Body of pancreas (tissue), 4 donors: ENCODE data around the gene PEAK1. TPM values are rescaled to one million over a fixed set of nuclear protein-coding genes. Genes with fewer than 3 reads are reported as not detected.

Source experiments
- ATAC-seq: fragments of 150-250 bp; one replicate; pipeline ENCODE4 v1.9.1; 2016
- DNase-seq, 4 donors: peaks; one replicate each; pipeline ENCODE4 v3.0.0-alpha.2; 2019
- H3K27ac ChIP-seq, 4 donors: fragments of 200-600 bp; sonication (generic); 1 replicate in 3 of 4; 2 replicates in 1 of 4; pipeline versions ENCODE4 v1.5.1 to v1.6.1; 2016 to 2019; ENCODE audit warnings: mild to moderate bottlenecking in 1 of 4, mixed read lengths in 1 of 4, moderate library complexity in 1 of 4
- H3K27me3 ChIP-seq, 2 donors: fragments of 200-600 bp; sonication (generic); one replicate each; pipeline ENCODE4 v1.6.0; 2016; ENCODE audit warnings: mild to moderate bottlenecking in 1 of 2
- H3K36me3 ChIP-seq, 2 donors: fragments of 200-600 bp; sonication (generic); replicated peaks in 1 of 2; 2 replicates each; pipeline ENCODE4 v1.5.1; 2016; ENCODE audit warnings: low read depth in 2 of 2; ENCODE audit not compliant: insufficient read depth in 1 of 2
- H3K4me1 ChIP-seq: fragments of 200-600 bp; sonication (generic); one replicate; pipeline ENCODE4 v1.6.0; 2016
- H3K4me3 ChIP-seq, 2 donors: fragments of 200-600 bp; sonication (generic); 1 replicate in 1 of 2; 2 replicates in 1 of 2; pipeline ENCODE4 v1.5.1; 2016 to 2019
- H3K9me3 ChIP-seq, 3 donors: fragments of 200-600 bp; sonication (generic); 1 replicate in 2 of 3; 2 replicates in 1 of 3; pipeline ENCODE4 v1.5.1; 2016
- POLR2A ChIP-seq, 3 donors: fragments of 450-650 bp; IDR thresholded peaks; one replicate each; pipeline ENCODE4 v1.6.1; 2016; ENCODE audit warnings: antibody characterized with exemption in 3 of 3, mild to moderate bottlenecking in 2 of 3
- WGBS, 2 donors: methylation state at CpG; one replicate each; pipeline ENCODE4 v1.1.5; 2017; 5-methylcytosine and 5-hydroxymethylcytosine counted together
- intact Hi-C: fragments of 100-400 bp; cut with DNase I; formaldehyde crosslinking; loops from one replicate; pipeline ENCODE4 v1.15.1; 2023
- total RNA-seq, 2 donors: library from RNA; depleted of rRNA; stranded (reverse); fragments of >200 nt; gene quantifications; one replicate each; pipeline ENCODE4 v1.1.0, GENCODE V29; 2016
- TF ChIP-seq, protein P1 (sequence below), 7 experiments: fragments of 450-650 bp in 4 of 7; fragments of 200-600 bp in 3 of 7; sonication (generic) in 3 of 7; IDR thresholded peaks; one replicate each; pipeline ENCODE4 v1.5.1; 2016 to 2019; ENCODE audit warnings: antibody characterized with exemption in 7 of 7

The PEAK1 gene
- total RNA-seq, 2 donors from 2014 or later, result 12.5 to 13.2 TPM

DNA sequence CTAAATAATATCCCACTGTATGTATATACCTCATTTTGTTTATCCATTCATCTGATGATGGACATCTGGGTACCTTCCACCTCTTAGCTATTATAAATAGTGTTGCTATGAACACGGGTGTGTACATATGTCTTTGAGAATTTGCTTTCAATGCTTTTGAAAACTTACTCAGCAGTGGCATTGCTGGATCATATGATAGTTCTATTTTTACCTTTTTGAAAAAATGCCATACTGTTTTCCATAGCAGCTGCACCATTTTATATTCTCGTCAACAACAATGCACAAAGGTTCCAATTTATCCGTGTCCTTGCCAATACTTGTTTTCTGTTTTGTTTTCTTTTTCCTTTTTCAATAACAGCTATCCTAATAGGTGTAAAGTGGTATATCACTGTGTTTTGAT is 77.1 kb downstream of the PEAK1 start:
- Histone ChIP-seq H3K9me3 (peaks cover 0 to 3% (median 0%) of the 10 kb centered on the region in 3 donors), H3K36me3 (no peaks in the 10 kb centered on the region), H3K27ac (no peak overlapping the region), H3K27me3 (no peaks in the 10 kb centered on the region), H3K4me3 (no peak overlapping the region), H3K4me1 (peaks cover 7% of the 10 kb centered on the region)
- WGBS, 2 donors, result 76 to 82% methylated on average over 3 of the region's 3 CpGs
- TF ChIP-seq, protein P1, sequence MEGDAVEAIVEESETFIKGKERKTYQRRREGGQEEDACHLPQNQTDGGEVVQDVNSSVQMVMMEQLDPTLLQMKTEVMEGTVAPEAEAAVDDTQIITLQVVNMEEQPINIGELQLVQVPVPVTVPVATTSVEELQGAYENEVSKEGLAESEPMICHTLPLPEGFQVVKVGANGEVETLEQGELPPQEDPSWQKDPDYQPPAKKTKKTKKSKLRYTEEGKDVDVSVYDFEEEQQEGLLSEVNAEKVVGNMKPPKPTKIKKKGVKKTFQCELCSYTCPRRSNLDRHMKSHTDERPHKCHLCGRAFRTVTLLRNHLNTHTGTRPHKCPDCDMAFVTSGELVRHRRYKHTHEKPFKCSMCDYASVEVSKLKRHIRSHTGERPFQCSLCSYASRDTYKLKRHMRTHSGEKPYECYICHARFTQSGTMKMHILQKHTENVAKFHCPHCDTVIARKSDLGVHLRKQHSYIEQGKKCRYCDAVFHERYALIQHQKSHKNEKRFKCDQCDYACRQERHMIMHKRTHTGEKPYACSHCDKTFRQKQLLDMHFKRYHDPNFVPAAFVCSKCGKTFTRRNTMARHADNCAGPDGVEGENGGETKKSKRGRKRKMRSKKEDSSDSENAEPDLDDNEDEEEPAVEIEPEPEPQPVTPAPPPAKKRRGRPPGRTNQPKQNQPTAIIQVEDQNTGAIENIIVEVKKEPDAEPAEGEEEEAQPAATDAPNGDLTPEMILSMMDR (IDR thresholded peaks at IDR 0.05), result no peak
- no peak for TF ChIP-seq POLR2A (IDR thresholded peaks at IDR 0.05)
- intact Hi-C loops, result no loop called here
- ATAC-seq, result no peak
- DNase-seq, result no peak

DNA sequence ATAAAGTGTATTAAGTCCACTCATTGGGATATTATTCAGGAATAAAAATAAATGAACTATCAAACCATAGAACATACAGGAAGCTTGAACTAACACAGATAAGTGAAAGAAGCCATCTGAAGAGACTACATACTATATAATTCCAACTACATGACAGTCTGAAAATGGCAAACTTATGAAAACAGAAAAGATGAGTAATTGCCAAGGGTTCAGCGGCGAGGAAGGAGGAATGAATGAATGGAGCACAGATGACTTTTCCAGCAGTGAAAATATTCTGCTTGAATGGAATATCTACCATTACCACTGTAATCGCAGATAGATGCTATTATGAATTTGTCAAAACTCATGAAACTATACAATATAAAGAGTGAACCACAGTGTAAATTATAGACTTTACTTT is 79.7 kb downstream of the PEAK1 start:
- no peaks in the 10 kb centered on the region for H3K27me3 ChIP-seq
- no peaks in the 10 kb centered on the region for H3K36me3 ChIP-seq
- H3K27ac ChIP-seq, result no peak overlapping the region
- DNase-seq (no peak), ATAC-seq (no peak)
- H3K4me1 ChIP-seq, result no peaks in the 10 kb centered on the region
- WGBS, 2 donors, result 97 to 99% methylated on average over 3 of the region's 3 CpGs
- intact Hi-C loops, result no loop called here
- no peak overlapping the region for H3K4me3 ChIP-seq
- TF ChIP-seq, protein P1 (IDR thresholded peaks at IDR 0.05), result no peak
- no peak for TF ChIP-seq POLR2A (IDR thresholded peaks at IDR 0.05)
- no peaks in the 10 kb centered on the region for H3K9me3 ChIP-seq

DNA sequence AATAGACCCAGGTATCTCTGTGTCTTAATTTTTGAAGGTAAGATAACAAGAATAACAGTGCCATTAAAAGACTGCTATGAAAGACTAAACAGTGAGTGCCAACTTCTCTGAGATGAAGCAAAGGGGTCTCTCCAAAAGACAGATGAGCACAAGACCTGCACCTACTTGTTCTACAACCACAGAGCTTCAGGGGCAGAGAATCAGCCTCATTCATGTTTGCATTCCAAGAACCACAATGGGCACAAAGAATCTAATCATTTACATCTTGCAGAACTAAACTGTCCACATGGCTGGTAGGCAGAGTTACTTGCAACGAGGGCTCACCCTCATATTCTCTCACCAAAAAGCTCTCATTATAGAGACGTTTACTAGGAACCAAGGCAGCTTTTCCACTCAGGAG is 83.9 kb downstream of the PEAK1 start:
- no peak for ATAC-seq
- H3K27ac ChIP-seq, result no peak overlapping the region
- no peaks in the 10 kb centered on the region for H3K36me3 ChIP-seq
- no peak for DNase-seq
- no peaks in the 10 kb centered on the region for H3K27me3 ChIP-seq
- H3K4me1 ChIP-seq, result no peaks in the 10 kb centered on the region
- no peak overlapping the region for H3K4me3 ChIP-seq
- TF ChIP-seq, protein P1 (IDR thresholded peaks at IDR 0.05), result no peak
- no peak for TF ChIP-seq POLR2A (IDR thresholded peaks at IDR 0.05)
- intact Hi-C loops, result no loop called here
- no peaks in the 10 kb centered on the region for H3K9me3 ChIP-seq
- 95% methylated on average over 2 of the region's 2 CpGs for WGBS, 2 donors

DNA sequence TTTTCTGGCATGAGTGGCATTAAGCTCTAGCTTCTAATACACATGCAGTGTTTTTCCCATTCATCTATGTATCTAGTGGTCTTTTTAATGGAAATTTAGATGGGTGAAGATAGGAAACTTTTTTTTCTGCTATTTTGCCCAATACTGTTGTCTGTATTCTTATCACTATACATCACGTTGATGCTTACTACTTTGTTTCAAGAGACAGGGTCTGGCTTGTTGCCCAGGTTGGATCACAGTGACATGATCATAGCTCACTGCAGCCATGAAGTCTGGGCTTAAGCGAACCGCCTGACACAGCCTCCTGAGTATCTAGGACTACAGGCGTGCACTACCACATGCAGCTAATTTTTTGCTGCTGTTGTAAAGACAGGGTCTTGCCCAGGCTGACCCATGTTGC is 84.6 kb downstream of the PEAK1 start:
- TF ChIP-seq, protein P1 (IDR thresholded peaks at IDR 0.05), result no peak
- no peak for TF ChIP-seq POLR2A (IDR thresholded peaks at IDR 0.05)
- DNase-seq, result peak in 1 of 4 donors; percentile 12

DNA sequence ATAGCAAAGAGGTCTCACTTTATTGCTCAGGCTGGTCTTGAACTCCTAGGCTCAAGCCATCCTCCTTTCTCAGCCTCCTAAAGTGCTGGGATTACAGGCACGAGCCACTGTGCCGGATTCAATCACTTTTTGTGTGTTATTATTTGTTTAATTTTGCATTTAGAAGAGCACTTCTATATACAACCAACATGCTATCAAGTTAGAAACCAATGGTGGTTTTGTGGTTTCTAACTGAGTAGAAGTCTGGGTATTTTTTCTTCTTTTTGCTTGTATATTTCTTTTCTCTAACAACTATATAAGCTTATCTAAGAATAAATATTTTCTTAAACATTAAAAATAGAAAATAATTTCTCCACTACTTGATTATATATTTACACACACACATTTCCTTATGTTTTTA is 86.7 kb downstream of the PEAK1 start:
- Histone ChIP-seq H3K36me3 (no peaks in the 10 kb centered on the region), H3K4me3 (no peak overlapping the region), H3K4me1 (no peaks in the 10 kb centered on the region), H3K27ac (no peak overlapping the region), H3K27me3 (no peaks in the 10 kb centered on the region), H3K9me3 (no peaks in the 10 kb centered on the region)
- TF ChIP-seq, protein P1 (IDR thresholded peaks at IDR 0.05), result no peak
- no peak for TF ChIP-seq POLR2A (IDR thresholded peaks at IDR 0.05)
- ATAC-seq, result no peak
- intact Hi-C loops, result no loop called here
- no peak for DNase-seq
- WGBS, 2 donors, result 87 to 97% methylated on average over 2 of the region's 2 CpGs

More for the DNA sequence above, 84.6 kb downstream of the PEAK1 start:
- no peaks in the 10 kb centered on the region for H3K4me1 ChIP-seq
- no peak overlapping the region for H3K27ac ChIP-seq
- H3K9me3 ChIP-seq, result no peaks in the 10 kb centered on the region
- WGBS, 2 donors, result 78 to 83% methylated on average over 4 of the region's 4 CpGs
- no peak overlapping the region for H3K4me3 ChIP-seq
- no peaks in the 10 kb centered on the region for H3K36me3 ChIP-seq
- ATAC-seq, result no peak
- no peaks in the 10 kb centered on the region for H3K27me3 ChIP-seq
- intact Hi-C loops, result no loop called here
